ENCODE measurements around the gene KLHL25.

DNA sequence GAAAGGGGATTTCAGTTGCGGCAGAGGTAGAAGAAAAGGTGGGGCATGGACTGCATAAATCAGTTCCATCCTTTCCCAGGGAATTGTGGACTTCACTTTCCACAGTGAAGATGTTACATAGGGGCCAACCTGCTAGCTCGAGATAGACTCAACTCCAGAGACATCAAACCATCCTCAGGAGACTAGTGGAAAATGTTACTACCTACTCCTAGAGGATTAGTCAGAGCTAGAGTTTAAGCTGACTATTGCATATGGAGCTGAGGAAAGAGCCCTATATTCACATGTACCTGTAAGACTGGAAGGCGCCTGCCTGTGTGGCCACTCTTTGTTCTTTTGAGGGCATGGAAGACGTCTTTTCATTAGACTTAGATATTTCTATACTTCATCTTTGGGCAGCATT, 69.2 kb downstream of the KLHL25 start:
- TF ChIP-seq, protein P1, sequence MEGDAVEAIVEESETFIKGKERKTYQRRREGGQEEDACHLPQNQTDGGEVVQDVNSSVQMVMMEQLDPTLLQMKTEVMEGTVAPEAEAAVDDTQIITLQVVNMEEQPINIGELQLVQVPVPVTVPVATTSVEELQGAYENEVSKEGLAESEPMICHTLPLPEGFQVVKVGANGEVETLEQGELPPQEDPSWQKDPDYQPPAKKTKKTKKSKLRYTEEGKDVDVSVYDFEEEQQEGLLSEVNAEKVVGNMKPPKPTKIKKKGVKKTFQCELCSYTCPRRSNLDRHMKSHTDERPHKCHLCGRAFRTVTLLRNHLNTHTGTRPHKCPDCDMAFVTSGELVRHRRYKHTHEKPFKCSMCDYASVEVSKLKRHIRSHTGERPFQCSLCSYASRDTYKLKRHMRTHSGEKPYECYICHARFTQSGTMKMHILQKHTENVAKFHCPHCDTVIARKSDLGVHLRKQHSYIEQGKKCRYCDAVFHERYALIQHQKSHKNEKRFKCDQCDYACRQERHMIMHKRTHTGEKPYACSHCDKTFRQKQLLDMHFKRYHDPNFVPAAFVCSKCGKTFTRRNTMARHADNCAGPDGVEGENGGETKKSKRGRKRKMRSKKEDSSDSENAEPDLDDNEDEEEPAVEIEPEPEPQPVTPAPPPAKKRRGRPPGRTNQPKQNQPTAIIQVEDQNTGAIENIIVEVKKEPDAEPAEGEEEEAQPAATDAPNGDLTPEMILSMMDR (IDR thresholded peaks at IDR 0.05): no peak
- no peak for TF ChIP-seq EP300 (IDR thresholded peaks at IDR 0.05)

All from stomach (tissue), 4 donors.